GM19099 (cell line): Measurements from ENCODE around the gene DNAJC15.

Experiments
- POLR2A ChIP-seq: IDR thresholded peaks from 3 replicates; pipeline ENCODE4 v1.6.1; 2011; ENCODE audit warnings: low read depth; ENCODE audit not compliant: insufficient read length; ENCODE audit errors: extremely low read depth

DNAJC15 gene

GRCh38 chr13:43127103-43127798 lies 103.9 kb downstream of the DNAJC15 start:
- TF ChIP-seq POLR2A: no peak

- TF ChIP-seq POLR2A: no peak
Measured at GRCh38 chr13:43127827-43128226, 104.4 kb downstream of the DNAJC15 start.

DNA sequence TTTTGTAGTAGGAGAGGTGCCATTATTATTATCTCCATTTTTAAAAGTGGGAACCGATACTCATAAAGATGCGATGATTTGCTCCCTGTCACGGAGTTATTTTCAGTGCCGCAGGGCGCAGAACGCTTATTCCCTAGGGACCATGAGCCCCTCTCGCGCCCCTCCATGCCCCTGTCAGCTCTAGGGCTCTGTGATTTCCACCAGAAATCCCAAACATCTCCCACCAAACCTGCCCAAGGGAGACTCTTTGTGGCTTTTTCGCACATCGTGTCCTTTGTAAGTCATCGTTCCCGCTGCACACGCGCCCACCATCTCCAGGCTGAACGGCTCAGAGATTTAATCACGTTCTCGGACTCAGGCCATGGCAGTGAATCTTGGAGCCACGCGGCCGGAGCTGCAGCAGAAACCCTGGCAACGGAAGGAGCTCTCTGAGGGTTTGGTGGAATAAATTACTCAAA lies 105.1 kb downstream of the DNAJC15 start:
- no peak for TF ChIP-seq POLR2A

- no peak for TF ChIP-seq POLR2A
Measured at GRCh38 chr13:43129066-43129465, 105.7 kb downstream of the DNAJC15 start.

DNA sequence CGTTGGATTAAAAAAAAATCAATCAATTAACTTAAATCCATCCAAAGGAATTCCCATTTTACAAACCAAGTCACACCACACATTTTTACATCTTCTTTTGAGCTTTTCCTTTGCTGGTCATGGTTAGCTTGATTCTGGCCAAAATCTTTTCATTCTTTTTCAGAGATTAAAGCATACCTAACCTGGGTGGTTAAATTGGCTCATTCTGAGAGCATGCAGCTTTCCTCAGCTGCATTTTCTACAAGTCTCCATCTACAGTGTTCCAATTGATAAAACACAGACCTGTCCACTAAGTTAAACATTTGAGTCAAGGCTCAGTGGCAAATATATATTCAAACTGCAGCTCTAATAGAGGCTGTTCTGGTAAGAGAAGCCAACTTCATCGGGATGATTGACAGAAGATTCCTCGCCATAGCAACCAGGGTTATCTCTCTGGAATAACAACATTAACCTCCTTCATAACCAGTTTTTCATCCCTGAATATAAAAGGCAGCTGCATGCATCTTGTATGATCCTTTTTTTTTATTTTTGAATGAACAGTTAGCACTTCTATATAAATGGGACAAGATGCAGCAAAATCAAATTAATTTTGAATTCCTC lies 106.2 kb downstream of the DNAJC15 start:
- no peak for TF ChIP-seq POLR2A

DNA sequence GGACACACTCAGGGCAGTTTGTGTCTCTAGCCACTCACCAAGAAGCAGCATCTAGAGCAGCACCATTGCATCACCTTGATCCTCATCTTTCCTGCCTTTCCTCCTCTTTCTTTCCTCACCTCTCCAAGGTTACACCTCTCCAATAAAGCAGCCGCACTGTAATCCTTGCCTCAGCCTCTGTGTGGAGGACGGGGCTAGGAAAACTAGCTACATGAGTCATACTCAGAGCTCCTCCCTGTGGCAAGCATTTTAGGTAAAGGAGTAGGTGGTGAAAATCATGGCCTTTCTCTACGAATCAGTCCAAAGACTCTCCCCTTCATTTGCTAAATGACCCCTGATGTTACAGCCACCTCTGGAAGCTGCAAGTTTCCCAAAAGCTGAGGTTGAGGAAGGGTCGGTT lies 108.9 kb downstream of the DNAJC15 start:
- TF ChIP-seq POLR2A: no peak

GRCh38 chr13:43132911-43133310 lies 109.5 kb downstream of the DNAJC15 start:
- TF ChIP-seq POLR2A: no peak

GRCh38 chr13:43133792-43134191 lies 110.4 kb downstream of the DNAJC15 start:
- no peak for TF ChIP-seq POLR2A

- no peak for TF ChIP-seq POLR2A
Measured at GRCh38 chr13:43134868-43135267, 111.5 kb downstream of the DNAJC15 start.

GRCh38 chr13:43135516-43135915 lies 112.1 kb downstream of the DNAJC15 start:
- TF ChIP-seq POLR2A: no peak

DNA sequence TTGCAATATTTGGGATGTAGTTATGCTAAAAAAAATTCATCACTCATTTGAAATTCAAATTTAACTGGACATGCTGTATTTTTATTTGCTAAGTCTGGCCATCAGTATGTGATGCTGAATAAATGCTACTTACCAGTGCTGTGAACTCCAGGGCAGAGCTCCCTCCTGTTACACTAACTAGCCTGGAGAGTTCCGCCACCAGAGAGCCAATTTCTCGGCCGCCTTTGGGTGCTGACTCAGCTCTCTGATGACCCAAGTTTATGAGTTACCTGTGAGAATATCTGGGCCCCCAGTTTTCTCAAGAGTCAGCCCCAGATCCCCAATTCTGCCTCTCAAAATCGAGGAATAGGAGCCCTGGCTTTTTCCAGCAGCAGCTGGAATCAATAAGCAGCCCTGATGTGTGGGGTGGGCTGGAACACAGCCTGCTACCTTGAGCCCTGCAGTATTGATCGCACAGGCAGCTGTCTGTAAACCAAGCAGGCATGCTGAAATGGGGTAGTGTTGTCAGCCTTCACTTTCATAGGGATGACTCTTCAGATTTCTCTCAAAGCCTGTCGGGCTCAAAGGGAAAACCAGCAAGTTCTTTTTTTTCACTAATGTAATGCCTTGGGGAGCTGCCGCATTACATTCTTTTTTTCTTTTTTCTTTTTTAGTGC lies 113.7 kb downstream of the DNAJC15 start:
- TF ChIP-seq POLR2A: no peak

DNA sequence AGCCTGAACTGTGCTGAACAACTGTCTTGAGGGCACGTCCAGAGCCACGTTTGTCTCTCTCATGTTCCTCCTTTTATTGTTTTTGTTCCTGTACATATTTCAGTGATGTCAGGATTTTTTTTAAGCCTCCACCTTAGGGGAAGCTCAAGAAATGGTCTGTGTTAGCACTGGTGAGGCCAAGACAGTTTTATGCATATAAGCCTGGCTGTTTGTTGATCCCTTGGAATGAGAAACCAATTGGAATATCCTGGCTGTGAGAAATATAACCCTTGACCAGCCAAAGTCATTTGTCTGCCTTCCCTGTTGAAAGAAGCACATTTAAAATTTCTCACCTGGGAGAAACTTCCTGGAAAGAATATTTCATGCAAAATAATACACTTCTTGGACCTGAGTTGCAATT lies 115.8 kb downstream of the DNAJC15 start:
- no peak for TF ChIP-seq POLR2A

- no peak for TF ChIP-seq POLR2A
Measured at GRCh38 chr13:43139921-43140320, 116.5 kb downstream of the DNAJC15 start.

- no peak for TF ChIP-seq POLR2A
Measured at GRCh38 chr13:43140985-43141384, 117.6 kb downstream of the DNAJC15 start.

DNA sequence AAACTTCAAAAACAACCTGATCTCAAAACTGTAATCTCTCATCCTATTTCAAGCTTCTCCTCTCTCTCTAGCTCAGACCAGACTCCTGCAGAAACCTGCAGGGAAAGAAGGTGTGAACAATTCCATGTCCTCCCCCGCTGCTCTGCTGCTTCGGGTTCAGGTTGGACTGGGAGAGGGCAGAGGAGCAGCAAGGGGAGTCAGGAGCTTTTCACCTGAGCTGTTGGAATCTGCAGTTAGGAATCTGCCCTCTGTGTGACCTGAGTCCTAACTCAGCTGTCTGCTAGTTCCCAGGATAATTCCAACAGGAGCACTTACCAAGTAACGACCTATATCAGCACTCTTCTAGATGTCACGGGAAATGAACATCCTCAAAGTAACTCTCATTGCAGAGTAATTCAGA lies 118.3 kb downstream of the DNAJC15 start:
- no peak for TF ChIP-seq POLR2A

GRCh38 chr13:43143591-43143990 lies 120.2 kb downstream of the DNAJC15 start:
- no peak for TF ChIP-seq POLR2A
